ENCODE measurements around the gene MAGEF1.

MAGEF1 gene

GRCh38 chr3:184717399-184717983 lies 5.6 kb upstream of the MAGEF1 start:
- DNase-seq (ENCODE audit: low read depth) = no peak
- no peak overlapping the region for H3K4me3 ChIP-seq (ENCODE audit: low read depth, low read length)
- no peak for TF ChIP-seq CTCF (IDR thresholded peaks at IDR 0.05; ENCODE audit: low read depth, low read length, missing control alignments)

- DNase-seq (ENCODE audit: low read depth) = no peak
- TF ChIP-seq CTCF (IDR thresholded peaks at IDR 0.05; ENCODE audit: low read depth, low read length, missing control alignments) = no peak
- H3K4me3 ChIP-seq (ENCODE audit: low read depth, low read length) = no peak overlapping the region
These were observed 4.9 kb upstream of the MAGEF1 start for GRCh38 chr3:184716622-184717398.

GRCh38 chr3:184715943-184716621 lies 4.2 kb upstream of the MAGEF1 start:
- DNase-seq (ENCODE audit: low read depth) = no peak
- TF ChIP-seq CTCF (IDR thresholded peaks at IDR 0.05; ENCODE audit: low read depth, low read length, missing control alignments) = no peak
- no peak overlapping the region for H3K4me3 ChIP-seq (ENCODE audit: low read depth, low read length)

GRCh38 chr3:184713521-184713920 lies 1.7 kb upstream of the MAGEF1 start:
- DNase-seq (ENCODE audit: low read depth) = no peak
- H3K4me3 ChIP-seq (ENCODE audit: low read depth, low read length) = no peak overlapping the region
- TF ChIP-seq CTCF (IDR thresholded peaks at IDR 0.05; ENCODE audit: low read depth, low read length, missing control alignments) = no peak

- DNase-seq (ENCODE audit: low read depth) = no peak
- no peak for TF ChIP-seq CTCF (IDR thresholded peaks at IDR 0.05; ENCODE audit: low read depth, low read length, missing control alignments)
- no peak overlapping the region for H3K4me3 ChIP-seq (ENCODE audit: low read depth, low read length)
These were observed 1.1 kb upstream of the MAGEF1 start for GRCh38 chr3:184713040-184713355.

- no peak for DNase-seq (ENCODE audit: low read depth)
- no peak for TF ChIP-seq CTCF (IDR thresholded peaks at IDR 0.05; ENCODE audit: low read depth, low read length, missing control alignments)
- H3K4me3 ChIP-seq (ENCODE audit: low read depth, low read length) = peak overlapping the region; percentile 93
These were observed 580 bp upstream of the MAGEF1 start for GRCh38 chr3:184712248-184713039.

Data from GM12864 (cell line).